KOPT-K1 (cell line): ENCODE measurements around the gene MMP23B.
A peak's percentile ranks its signal among the peaks of the same experiment; 100 is the strongest.
"Not testable (repeated sequence)": the region's sequence is repeated elsewhere in the genome, so short reads cannot be mapped to it uniquely, and the experiment has no call there.

ENCODE experiments used
- H3K27ac ChIP-seq: fragments of 200-600 bp; sonication (generic); 2 replicates; pipeline ENCODE4 v1.5.1; 2016; ENCODE audit warnings: antibody characterized with exemption, mild to moderate bottlenecking, low read depth, low read length; ENCODE audit not compliant: poor library complexity, severe bottlenecking
- H3K36me3 ChIP-seq: fragments of 200-600 bp; sonication (generic); 2 replicates; pipeline ENCODE4 v1.5.1; 2017; ENCODE audit warnings: antibody characterized with exemption, mild to moderate bottlenecking, low read length, moderate library complexity; ENCODE audit not compliant: insufficient read depth
- H3K9me3 ChIP-seq: fragments of 200-600 bp; sonication (generic); 2 replicates; pipeline ENCODE4 v1.5.1; 2017; ENCODE audit warnings: antibody characterized with exemption, low read length, mild to moderate bottlenecking; ENCODE audit not compliant: insufficient read depth, poor library complexity, severe bottlenecking

Gene MMP23B

DNA sequence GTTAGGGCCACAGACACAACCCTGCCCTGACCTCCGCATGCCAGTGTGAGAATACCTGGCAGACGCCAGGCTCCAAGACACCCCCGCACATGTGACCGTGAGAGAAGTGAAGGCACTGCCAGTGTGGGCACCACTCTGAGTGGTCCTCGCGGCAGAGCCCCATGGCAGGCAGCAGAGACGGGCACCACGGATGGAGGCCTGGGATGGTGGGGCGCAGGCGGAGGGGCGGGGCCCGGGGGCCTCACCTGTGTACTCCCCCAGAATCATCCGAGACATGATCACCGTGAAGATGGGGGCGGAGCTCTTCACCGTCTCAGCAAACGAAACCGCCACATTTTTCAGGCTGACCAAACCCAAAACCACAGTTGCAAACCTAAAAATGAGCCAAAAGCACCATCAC, 43.2 kb downstream of the MMP23B start:
- H3K9me3 ChIP-seq, H3K27ac ChIP-seq: not testable (repeated sequence)
- peaks cover 31% of the 10 kb centered on the region for H3K36me3 ChIP-seq

DNA sequence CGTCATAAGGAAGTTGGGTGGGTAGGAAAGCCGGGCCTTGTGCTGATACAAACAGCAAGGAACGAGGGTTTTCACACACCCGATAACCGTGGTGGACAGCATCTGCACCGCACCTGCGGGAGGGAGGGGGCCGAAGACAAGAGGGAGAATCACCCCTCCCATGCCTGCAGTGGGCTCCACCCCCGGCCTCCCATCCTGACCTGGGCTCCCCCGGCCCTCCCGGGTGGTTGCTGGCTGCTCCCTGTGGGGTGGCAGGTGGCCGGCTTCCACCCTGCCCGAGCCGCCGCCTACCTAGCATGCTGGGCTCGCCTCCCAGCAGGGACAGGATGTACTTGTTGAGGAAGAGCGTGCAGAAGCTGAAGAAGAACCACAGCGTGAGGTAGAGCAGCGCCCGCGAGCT, 44.1 kb downstream of the MMP23B start:
- not testable (repeated sequence) for H3K27ac ChIP-seq, H3K9me3 ChIP-seq
- H3K36me3 ChIP-seq, result peaks cover 23% of the 10 kb centered on the region

DNA sequence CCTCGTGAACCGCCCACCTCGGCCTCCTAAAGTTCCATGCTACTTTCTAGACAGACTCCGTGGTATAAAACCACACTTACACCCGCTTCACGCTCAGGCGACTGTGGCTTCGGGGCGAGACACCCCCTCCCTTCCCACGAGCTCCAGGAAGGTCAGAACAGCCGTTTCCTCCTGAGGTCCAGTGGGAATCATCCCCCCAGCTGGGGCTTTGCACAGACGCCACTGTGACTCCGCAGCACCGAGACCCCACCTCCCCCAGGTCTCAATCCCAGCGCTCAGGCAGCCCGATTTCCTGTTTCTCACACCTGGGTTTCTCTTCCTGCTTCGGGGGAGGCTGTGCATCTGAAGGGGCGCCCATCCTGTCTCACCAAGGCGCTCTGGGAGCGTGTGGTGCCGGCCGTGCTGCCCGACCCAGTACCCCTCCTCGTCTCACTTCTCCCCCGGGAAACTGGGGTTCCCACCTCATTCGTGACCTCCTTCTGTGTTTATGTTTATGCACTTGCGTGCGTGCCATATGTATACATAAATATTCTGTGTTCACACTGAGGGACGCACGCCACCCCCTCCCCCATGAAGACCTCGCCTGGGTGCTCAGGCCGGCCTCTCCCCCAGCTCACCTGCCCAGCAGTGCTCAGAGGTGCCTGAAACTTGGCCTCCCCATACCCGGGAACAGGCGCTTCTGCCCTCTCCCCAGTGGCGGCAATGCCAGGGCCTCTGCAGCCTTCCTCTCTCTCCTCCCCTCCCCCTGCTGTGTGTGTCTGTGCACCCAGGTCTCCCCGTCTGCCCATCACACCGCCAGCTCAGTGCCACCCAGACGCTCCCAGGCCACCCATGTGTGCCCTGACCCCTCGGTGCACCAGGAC, 46.0 kb downstream of the MMP23B start:
- Histone ChIP-seq H3K36me3 (peaks cover 12% of the 10 kb centered on the region; the same call in 1 of the 2 replicates), H3K27ac (peak overlapping the region; percentile 82), H3K9me3 (no peaks in the 10 kb centered on the region)

GRCh38 chr1:1678581-1679380, 46.8 kb downstream of the MMP23B start:
- no peaks in the 10 kb centered on the region for H3K9me3 ChIP-seq
- peaks cover 15% of the 10 kb centered on the region; the same call in 1 of the 2 replicates for H3K36me3 ChIP-seq
- peak overlapping the region; percentile 82 for H3K27ac ChIP-seq

DNA sequence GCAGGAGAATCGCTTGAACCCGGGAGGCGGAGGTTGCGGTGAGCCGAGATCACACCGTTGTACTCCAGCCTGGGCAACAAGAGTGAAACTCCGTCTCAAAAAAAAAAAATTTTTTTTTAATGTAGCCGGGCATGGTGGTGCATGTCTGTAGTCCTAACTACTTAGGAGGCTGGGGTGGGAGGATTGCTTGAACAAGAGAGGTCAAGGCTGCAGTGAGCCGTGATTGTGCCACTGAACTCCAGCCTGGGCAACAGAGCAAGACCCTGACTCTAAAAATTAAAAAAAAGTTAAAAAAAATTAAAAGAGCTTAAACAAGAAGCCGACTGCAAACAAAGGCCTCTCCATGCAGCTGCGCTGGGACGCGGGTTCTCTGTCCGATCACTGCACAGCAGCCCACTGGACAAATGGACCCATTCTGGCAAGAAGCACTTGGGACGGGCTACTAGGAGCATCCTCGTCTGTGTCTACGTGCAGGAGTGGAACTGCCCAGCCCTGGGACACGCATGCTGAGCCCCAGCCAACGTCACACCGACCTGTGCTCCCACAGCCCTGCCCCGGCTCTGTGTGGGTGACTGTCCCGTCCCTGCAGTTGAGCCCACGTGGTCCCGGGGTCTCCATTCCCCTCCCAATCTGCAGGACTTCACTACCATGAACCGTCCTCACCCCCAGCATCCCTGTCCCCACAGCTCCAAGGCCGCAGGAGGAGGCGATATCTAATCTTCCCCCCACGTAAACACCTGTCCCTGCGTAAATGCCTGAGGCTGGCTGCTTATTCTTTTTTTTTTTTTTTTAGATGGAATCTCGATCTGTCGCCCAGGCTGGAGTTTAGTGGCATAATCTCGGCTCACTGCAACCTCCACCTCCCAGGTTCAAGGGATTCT, 48.3 kb downstream of the MMP23B start:
- peaks cover 21% of the 10 kb centered on the region; the same call in 1 of the 2 replicates for H3K36me3 ChIP-seq
- H3K9me3 ChIP-seq, result no peaks in the 10 kb centered on the region
- no peak overlapping the region for H3K27ac ChIP-seq

- H3K27ac ChIP-seq, result no peak overlapping the region
- H3K9me3 ChIP-seq, result no peaks in the 10 kb centered on the region
- H3K36me3 ChIP-seq, result peaks cover 25% of the 10 kb centered on the region; the same call in 1 of the 2 replicates
Observed at GRCh38 chr1:1680912-1681273, 48.9 kb downstream of the MMP23B start.

- Histone ChIP-seq H3K27ac (no peak overlapping the region), H3K36me3 (peaks cover 29% of the 10 kb centered on the region; the same call in 1 of the 2 replicates), H3K9me3 (no peaks in the 10 kb centered on the region)
Observed at GRCh38 chr1:1683104-1683905, 51.3 kb downstream of the MMP23B start.
